CD4-positive, alpha-beta T cell (primary cell): Measurements from ENCODE around the gene NPPC. TPM values are rescaled to one million over a fixed set of nuclear protein-coding genes. Genes with fewer than 3 reads are reported as not detected.
"Not testable (repeated sequence)": the region's sequence is repeated elsewhere in the genome, so short reads cannot be mapped to it uniquely, and the experiment has no call there.

ENCODE experiments used
- ATAC-seq: fragments of 200-7000 bp; cut with Tn5 transposase; one replicate; pipeline ENCODE4 v1.10.0; 2022; ENCODE audit warnings: mild to moderate bottlenecking; ENCODE audit not compliant: poor library complexity
- CTCF ChIA-PET: fragments of 350-600 bp; sonication (Branson Sonifier 250); formaldehyde crosslinking; loops from one replicate; lab custom pipeline; 2021; ENCODE audit warnings: antibody characterized with exemption, inconsistent platforms; lab: Charles Lee
- POLR2A ChIA-PET: fragments of 350-600 bp; sonication (Branson Sonifier 250); formaldehyde crosslinking; loops from one replicate; lab custom pipeline; 2021; ENCODE audit warnings: antibody characterized with exemption, inconsistent platforms; lab: Charles Lee
- DNase-seq, 14 experiments: peaks; one replicate each; pipeline ENCODE4 v3.0.0-alpha.2; 2013 to 2020; ENCODE audit warnings: mixed read lengths in 2 of 14
- H3K27ac ChIP-seq, 2 donors: one replicate each; pipeline versions ENCODE4 v1.5.1 to v1.7.0; 2013; ENCODE audit warnings: low read length in 2 of 2, low read depth in 1 of 2, mild to moderate bottlenecking in 1 of 2
- H3K27me3 ChIP-seq, 2 experiments: 1 replicate in 1 of 2; 2 replicates in 1 of 2; pipeline versions ENCODE4 v1.6.1 to v1.7.0; 2013; ENCODE audit warnings: low read length in 2 of 2, control low read depth in 1 of 2, mild to moderate bottlenecking in 1 of 2, moderate library complexity in 1 of 2; ENCODE audit not compliant: insufficient read depth in 2 of 2, control insufficient read depth in 1 of 2
- H3K36me3 ChIP-seq: one replicate; pipeline ENCODE4 v1.6.1; 2013; ENCODE audit warnings: low read length, control low read depth; ENCODE audit not compliant: insufficient read depth
- H3K4me1 ChIP-seq: one replicate; pipeline ENCODE4 v1.6.1; 2013; ENCODE audit warnings: low read length, control low read depth; ENCODE audit not compliant: insufficient read depth
- H3K4me3 ChIP-seq: one replicate; pipeline ENCODE4 v1.5.1; 2013; ENCODE audit warnings: mild to moderate bottlenecking, low read length, moderate library complexity
- H3K9me3 ChIP-seq, 2 experiments: 1 replicate in 1 of 2; 2 replicates in 1 of 2; pipeline versions ENCODE4 v1.6.1 to v1.7.0; 2013; ENCODE audit warnings: low read length in 2 of 2, mild to moderate bottlenecking in 2 of 2, control low read depth in 1 of 2, moderate library complexity in 1 of 2; ENCODE audit not compliant: control insufficient read depth in 1 of 2, insufficient read depth in 1 of 2
- H3K27ac Mint-ChIP-seq: one replicate; pipeline ENCODE4 v1.8.0; 2020; ENCODE audit warnings: mixed read lengths
- H3K27me3 Mint-ChIP-seq: one replicate; pipeline ENCODE4 v1.8.0; 2021; ENCODE audit warnings: mixed read lengths
- H3K36me3 Mint-ChIP-seq: one replicate; pipeline ENCODE4 v1.8.0; 2021; ENCODE audit warnings: low read depth, mixed read lengths
- H3K4me1 Mint-ChIP-seq: one replicate; pipeline ENCODE4 v1.8.0; 2021; ENCODE audit warnings: low read depth, mixed read lengths
- H3K4me3 Mint-ChIP-seq: one replicate; pipeline ENCODE4 v1.8.0; 2020; ENCODE audit warnings: mild to moderate bottlenecking, mixed read lengths
- H3K9me3 Mint-ChIP-seq: one replicate; pipeline ENCODE4 v1.8.0; 2020; ENCODE audit warnings: mixed read lengths
- intact Hi-C, 2 experiments: fragments of 100-400 bp; cut with DNase I in 1 of 2; cut with micrococcal nuclease in 1 of 2; formaldehyde crosslinking; loops; one replicate each; pipeline versions ENCODE4 v1.15.1 to v1.9.0; 2023 to 2025; cut with DNase I, micrococcal nuclease
- total RNA-seq, 174 experiments: library from RNA in 2 of 174; stranded (reverse) in 2 of 174; gene quantifications; one replicate each; pipeline ENCODE4 v1.2.3 and lab custom pipeline; 2021 to 2026
- TF ChIP-seq, protein P1 (sequence below): fragments of 200-600 bp; IDR thresholded peaks from one replicate; pipeline ENCODE4 v1.8.0; 2022; ENCODE audit warnings: antibody characterized with exemption, mild to moderate bottlenecking

Gene NPPC
- total RNA-seq, 2 experiments from 2014 or later, result 0.34 TPM; not detected in 1

DNA sequence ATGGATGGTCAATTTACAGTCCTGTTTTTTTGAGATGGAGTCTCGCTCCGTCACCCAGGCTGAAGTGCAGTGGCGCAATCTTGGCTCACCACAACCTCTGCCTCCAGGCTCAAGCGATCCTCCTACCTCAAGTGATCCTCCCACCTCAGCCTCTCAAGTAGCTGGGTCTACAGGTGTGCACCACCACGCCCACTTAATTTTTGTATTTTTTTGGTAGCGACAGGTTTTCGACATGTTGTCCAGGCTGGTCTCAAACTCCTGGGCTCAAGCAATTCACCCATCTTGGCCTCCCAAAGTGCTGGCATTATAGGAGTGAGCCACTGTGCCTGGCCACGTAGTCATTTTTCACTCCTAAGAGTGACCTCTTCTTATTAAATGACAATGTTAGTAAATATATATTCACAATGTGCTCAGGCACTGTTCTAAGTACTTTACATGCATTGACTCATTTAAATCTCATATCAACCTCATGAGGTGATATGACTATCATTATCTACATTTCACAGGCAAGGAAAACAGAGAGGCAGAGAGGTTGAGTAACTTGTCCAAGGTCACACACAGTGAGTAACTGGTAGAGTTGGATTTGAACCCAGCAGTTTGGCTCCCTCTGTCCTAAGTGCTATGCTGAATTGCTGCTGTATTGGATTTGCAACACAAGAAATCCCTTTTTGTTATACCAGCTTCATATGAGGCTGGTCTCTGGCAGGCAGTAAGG is 29.7 kb upstream of the NPPC start:
- H3K27me3 ChIP-seq, result peaks cover 0 to 3% of the 10 kb centered on the region in 2 experiments
- H3K27ac ChIP-seq, result no peak overlapping the region
- peaks cover 5% of the 10 kb centered on the region for H3K4me1 ChIP-seq
- no peak for DNase-seq
- Mint-ChIP-seq H3K4me3 (no peak overlapping the region), H3K4me1 (peaks cover 3% of the 10 kb centered on the region), H3K27ac (no peak overlapping the region), H3K27me3 (peaks cover 19% of the 10 kb centered on the region), H3K36me3 (peaks cover under 1% of the 10 kb centered on the region), H3K9me3 (no peaks in the 10 kb centered on the region)
- intact Hi-C loops, result no loop called here
- ChIA-PET POLR2A (interaction anchor here (0.6 kb wide), 2 partner anchors 171 to 571 kb away, joined by 3 to 4 read pairs; no protein-coding TSS in a partner anchor), CTCF (no interaction called here)
- TF ChIP-seq, protein P1, sequence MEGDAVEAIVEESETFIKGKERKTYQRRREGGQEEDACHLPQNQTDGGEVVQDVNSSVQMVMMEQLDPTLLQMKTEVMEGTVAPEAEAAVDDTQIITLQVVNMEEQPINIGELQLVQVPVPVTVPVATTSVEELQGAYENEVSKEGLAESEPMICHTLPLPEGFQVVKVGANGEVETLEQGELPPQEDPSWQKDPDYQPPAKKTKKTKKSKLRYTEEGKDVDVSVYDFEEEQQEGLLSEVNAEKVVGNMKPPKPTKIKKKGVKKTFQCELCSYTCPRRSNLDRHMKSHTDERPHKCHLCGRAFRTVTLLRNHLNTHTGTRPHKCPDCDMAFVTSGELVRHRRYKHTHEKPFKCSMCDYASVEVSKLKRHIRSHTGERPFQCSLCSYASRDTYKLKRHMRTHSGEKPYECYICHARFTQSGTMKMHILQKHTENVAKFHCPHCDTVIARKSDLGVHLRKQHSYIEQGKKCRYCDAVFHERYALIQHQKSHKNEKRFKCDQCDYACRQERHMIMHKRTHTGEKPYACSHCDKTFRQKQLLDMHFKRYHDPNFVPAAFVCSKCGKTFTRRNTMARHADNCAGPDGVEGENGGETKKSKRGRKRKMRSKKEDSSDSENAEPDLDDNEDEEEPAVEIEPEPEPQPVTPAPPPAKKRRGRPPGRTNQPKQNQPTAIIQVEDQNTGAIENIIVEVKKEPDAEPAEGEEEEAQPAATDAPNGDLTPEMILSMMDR, result no peak
- no peaks in the 10 kb centered on the region for H3K36me3 ChIP-seq
- H3K9me3 ChIP-seq, result no peaks in the 10 kb centered on the region
- ATAC-seq, result no peak
- no peak overlapping the region for H3K4me3 ChIP-seq

DNA sequence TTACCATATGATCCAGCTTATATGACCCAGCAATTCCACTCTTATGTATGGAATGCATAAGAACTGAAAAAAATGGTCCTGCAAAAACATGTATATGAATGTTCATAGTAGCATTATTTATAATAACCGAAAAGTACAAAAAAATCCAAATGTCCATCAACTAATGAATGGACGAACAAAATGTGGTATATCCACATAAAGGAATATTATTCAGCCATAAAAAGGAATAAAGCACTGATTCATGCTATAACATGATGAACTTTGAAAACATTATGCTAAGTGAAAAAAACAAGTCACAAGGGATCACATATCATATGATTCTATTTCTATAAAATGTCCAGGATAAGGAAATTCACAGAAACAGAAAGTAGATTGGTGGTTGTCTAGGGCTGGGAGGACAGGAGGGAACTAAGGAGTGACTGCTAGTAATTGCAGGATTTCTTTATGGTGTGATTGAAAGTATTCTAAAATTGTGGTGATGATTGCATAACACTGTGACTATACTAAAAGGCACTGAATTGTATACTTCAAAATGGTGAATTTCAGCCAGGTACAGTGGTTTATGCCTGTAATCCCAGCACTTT is 25.3 kb upstream of the NPPC start:
- intact Hi-C loops, result no loop called here
- Histone ChIP-seq H3K36me3 (no peaks in the 10 kb centered on the region), H3K27ac (no peak overlapping the region), H3K4me3 (no peak overlapping the region), H3K4me1 (no peaks in the 10 kb centered on the region), H3K9me3 (no peaks in the 10 kb centered on the region), H3K27me3 (peaks cover 0 to 3% of the 10 kb centered on the region in 2 experiments)
- no peak for DNase-seq
- Mint-ChIP-seq H3K27me3 (peaks cover 19% of the 10 kb centered on the region), H3K36me3 (no peaks in the 10 kb centered on the region), H3K9me3 (no peaks in the 10 kb centered on the region), H3K4me3 (no peak overlapping the region), H3K27ac (no peak overlapping the region), H3K4me1 (no peaks in the 10 kb centered on the region)
- POLR2A ChIA-PET, result no interaction called here
- TF ChIP-seq, protein P1, result no peak
- CTCF ChIA-PET, result no interaction called here
- ATAC-seq, result no peak

DNA sequence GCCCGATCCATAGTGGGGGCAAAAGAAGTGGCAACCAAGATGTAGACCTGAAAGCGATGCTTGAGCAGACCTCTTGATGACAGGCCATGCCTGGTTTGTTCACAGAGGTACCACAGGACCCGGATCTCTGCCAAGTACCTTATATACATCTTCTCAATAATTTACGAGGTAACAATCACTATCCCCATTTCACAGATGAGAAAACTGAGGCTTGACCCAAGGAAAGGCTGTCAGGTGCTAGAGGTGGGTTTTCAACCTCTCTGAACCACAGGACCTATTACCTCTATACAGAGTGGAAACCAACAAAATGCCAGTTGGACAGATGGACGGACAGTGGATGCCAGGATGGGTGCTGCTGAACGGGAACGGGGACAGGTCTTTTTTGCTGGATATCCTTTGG is 21.5 kb upstream of the NPPC start:
- H3K4me1 ChIP-seq, result no peaks in the 10 kb centered on the region
- ATAC-seq (no peak), DNase-seq (no peak)
- Mint-ChIP-seq H3K4me3 (no peak overlapping the region), H3K27me3 (peaks cover 14% of the 10 kb centered on the region), H3K9me3 (no peaks in the 10 kb centered on the region), H3K36me3 (no peaks in the 10 kb centered on the region), H3K27ac (no peak overlapping the region), H3K4me1 (no peaks in the 10 kb centered on the region)
- H3K36me3 ChIP-seq, result no peaks in the 10 kb centered on the region
- ChIA-PET CTCF (no interaction called here), POLR2A (no interaction called here)
- no peaks in the 10 kb centered on the region for H3K27me3 ChIP-seq
- TF ChIP-seq, protein P1, result no peak
- H3K4me3 ChIP-seq, result no peak overlapping the region
- H3K27ac ChIP-seq, result no peak overlapping the region
- intact Hi-C loops, result no loop called here
- H3K9me3 ChIP-seq, result no peaks in the 10 kb centered on the region

DNA sequence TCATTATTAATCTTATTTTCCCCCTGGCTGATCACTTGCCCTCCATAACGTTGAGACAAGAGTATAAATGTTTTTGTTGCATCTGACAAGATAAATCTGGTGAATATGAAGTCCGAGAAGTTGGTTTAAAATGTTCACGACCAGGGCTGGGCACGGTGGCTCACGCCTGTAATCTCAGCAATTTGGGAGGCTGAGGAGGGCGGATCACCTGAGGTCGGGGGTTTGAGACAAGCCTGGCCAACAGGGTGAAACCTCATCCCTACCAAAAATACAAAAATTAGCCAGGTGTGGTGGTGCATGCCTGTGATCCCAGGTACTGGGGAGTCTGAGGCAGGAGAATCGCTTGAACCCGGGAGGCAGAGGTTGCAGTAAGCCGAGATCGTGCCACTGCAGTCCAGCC is 20.9 kb upstream of the NPPC start:
- H3K4me3 Mint-ChIP-seq, result not testable (repeated sequence)
- peaks cover 14% of the 10 kb centered on the region for H3K27me3 Mint-ChIP-seq

More for the DNA sequence above, 20.9 kb upstream of the NPPC start:
- H3K4me1 Mint-ChIP-seq, H3K9me3 Mint-ChIP-seq, H3K27ac Mint-ChIP-seq, H3K36me3 Mint-ChIP-seq, H3K9me3 ChIP-seq, H3K4me3 ChIP-seq, POLR2A ChIA-PET, DNase-seq, H3K27me3 ChIP-seq, intact Hi-C loops, ATAC-seq, H3K36me3 ChIP-seq, H3K4me1 ChIP-seq, CTCF ChIA-PET, H3K27ac ChIP-seq: not testable (repeated sequence)
